Calu3 (cell line): Measurements from ENCODE around the gene TBL1X. TPM values are rescaled to one million over a fixed set of nuclear protein-coding genes. Genes with fewer than 3 reads are reported as not detected.

Experiments
- BruUV-seq: library from RNA; stranded (reverse); fragments of 400-500 nt; replicated peaks from 2 replicates; lab custom pipeline; 2021; lab: Mats Ljungman, UMichigan
- CTCF ChIA-PET: fragments of 300-600 bp; sonication (Branson Sonifier 250); formaldehyde crosslinking; loops from one replicate; lab custom pipeline; 2022; ENCODE audit warnings: antibody characterized with exemption; lab: Charles Lee
- DNase-seq: peaks from one replicate; pipeline ENCODE4 v3.0.0; 2022
- H3K27ac Mint-ChIP-seq: one replicate; pipeline ENCODE4 v1.8.0; 2022; ENCODE audit warnings: mixed read lengths; ENCODE audit not compliant: unreplicated experiment
- H3K27me3 Mint-ChIP-seq: one replicate; pipeline ENCODE4 v1.8.0; 2022; ENCODE audit warnings: mixed read lengths; ENCODE audit not compliant: unreplicated experiment
- H3K36me3 Mint-ChIP-seq: one replicate; pipeline ENCODE4 v1.8.0; 2022; ENCODE audit warnings: mild to moderate bottlenecking, moderate library complexity, mixed read lengths; ENCODE audit not compliant: insufficient read depth, unreplicated experiment
- H3K4me1 Mint-ChIP-seq: one replicate; pipeline ENCODE4 v1.8.0; 2022; ENCODE audit warnings: mild to moderate bottlenecking, low read depth, mixed read lengths; ENCODE audit not compliant: unreplicated experiment
- H3K4me3 Mint-ChIP-seq: one replicate; pipeline ENCODE4 v1.8.0; 2022; ENCODE audit warnings: mild to moderate bottlenecking, low read depth, moderate library complexity, mixed read lengths; ENCODE audit not compliant: unreplicated experiment
- H3K9me3 Mint-ChIP-seq: one replicate; pipeline ENCODE4 v1.8.0; 2022; ENCODE audit warnings: low read depth, mixed read lengths; ENCODE audit not compliant: unreplicated experiment
- intact Hi-C: fragments of 100-400 bp; cut with micrococcal nuclease; formaldehyde crosslinking; loops from one replicate; pipeline ENCODE4 v1.10.0; 2022; ENCODE audit not compliant: unreplicated experiment
- total RNA-seq: library from RNA; stranded (reverse); gene quantifications from 2 replicates; pipeline ENCODE4 v1.2.3, GENCODE V29; 2022
- TF ChIP-seq, protein P1 (sequence below): fragments of 200-600 bp; IDR thresholded peaks from one replicate; pipeline ENCODE4 v1.8.0; 2022; ENCODE audit warnings: antibody characterized with exemption; ENCODE audit not compliant: unreplicated experiment

TBL1X gene
- total RNA-seq, 1 experiment from 2014 or later = 25.0 TPM

DNA sequence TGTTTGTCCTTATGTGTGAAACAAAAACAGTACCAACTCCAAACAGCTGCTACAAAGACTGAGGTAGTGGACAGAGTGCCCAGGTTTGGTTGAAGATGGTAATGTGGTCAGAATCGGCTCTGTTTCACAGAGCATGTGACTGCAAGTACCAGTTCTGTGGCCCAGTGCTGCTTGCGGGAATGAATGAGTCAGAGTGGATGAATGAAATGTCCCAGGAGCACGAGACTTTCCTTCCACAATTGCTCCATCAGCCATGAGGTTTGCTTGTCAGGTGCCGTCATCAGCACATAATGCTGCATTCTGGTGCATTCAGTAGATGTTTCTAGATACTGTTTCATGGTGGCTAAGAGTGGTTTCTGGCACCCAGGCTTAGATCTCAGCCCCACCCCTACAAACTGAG lies 216.6 kb downstream of the TBL1X start:
- Mint-ChIP-seq H3K9me3 (no peaks in the 10 kb centered on the region), H3K36me3 (no peaks in the 10 kb centered on the region), H3K27me3 (no peaks in the 10 kb centered on the region), H3K27ac (no peak overlapping the region), H3K4me1 (peaks cover 7% of the 10 kb centered on the region), H3K4me3 (no peak overlapping the region)
- DNase-seq = no peak
- intact Hi-C loops = no loop called here
- no TSS peak for BruUV-seq
- CTCF ChIA-PET = no interaction called here
- TF ChIP-seq, protein P1, sequence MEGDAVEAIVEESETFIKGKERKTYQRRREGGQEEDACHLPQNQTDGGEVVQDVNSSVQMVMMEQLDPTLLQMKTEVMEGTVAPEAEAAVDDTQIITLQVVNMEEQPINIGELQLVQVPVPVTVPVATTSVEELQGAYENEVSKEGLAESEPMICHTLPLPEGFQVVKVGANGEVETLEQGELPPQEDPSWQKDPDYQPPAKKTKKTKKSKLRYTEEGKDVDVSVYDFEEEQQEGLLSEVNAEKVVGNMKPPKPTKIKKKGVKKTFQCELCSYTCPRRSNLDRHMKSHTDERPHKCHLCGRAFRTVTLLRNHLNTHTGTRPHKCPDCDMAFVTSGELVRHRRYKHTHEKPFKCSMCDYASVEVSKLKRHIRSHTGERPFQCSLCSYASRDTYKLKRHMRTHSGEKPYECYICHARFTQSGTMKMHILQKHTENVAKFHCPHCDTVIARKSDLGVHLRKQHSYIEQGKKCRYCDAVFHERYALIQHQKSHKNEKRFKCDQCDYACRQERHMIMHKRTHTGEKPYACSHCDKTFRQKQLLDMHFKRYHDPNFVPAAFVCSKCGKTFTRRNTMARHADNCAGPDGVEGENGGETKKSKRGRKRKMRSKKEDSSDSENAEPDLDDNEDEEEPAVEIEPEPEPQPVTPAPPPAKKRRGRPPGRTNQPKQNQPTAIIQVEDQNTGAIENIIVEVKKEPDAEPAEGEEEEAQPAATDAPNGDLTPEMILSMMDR = no peak

DNA sequence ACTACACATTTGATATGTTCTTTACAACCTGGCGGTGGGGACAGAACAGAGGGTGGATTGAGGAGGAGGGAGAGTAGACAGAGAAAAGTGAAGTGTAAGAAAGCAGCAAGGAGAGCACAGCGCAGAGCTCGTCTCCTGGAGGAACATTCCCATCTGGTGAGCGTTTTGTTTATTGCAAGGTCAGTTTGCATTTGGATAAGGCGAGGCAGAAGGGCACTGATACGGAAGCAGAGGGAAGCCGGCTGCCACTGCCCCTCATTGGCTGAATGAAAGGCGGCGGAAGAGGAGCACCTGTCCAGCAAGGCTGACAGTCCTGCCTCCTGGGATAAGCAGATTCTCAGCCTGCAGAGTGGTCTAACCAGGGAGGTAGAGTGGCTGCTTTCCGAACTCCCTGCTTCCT lies 217.6 kb downstream of the TBL1X start:
- CTCF ChIA-PET = no interaction called here
- Mint-ChIP-seq H3K4me3 (no peak overlapping the region), H3K36me3 (no peaks in the 10 kb centered on the region), H3K27me3 (no peaks in the 10 kb centered on the region), H3K9me3 (no peaks in the 10 kb centered on the region), H3K27ac (no peak overlapping the region), H3K4me1 (peaks cover 3% of the 10 kb centered on the region)
- no TSS peak for BruUV-seq
- intact Hi-C loops = no loop called here
- TF ChIP-seq, protein P1 = no peak
- no peak for DNase-seq

DNA sequence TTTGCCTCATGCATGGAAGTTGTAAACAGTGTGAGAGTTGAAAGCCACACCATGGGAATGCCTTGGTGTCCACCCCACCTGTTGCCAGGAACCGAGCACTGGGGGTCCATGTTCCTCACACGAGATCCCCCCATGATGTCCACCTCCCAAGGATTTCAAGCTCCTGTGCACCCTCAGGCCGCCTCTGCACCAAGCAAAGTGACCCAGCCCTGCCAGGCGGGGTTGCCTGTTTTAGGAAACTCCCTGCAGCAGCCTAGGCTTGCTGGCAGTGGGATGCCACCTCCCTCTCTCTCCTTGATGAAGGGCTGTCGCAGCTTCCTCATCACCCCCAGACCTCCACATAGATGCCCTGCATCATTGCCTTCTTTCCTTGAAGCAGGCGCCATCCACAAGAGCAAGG lies 218.0 kb downstream of the TBL1X start:
- H3K9me3 Mint-ChIP-seq = no peaks in the 10 kb centered on the region
- BruUV-seq = no TSS peak
- no peak overlapping the region for H3K27ac Mint-ChIP-seq
- DNase-seq = no peak
- H3K27me3 Mint-ChIP-seq = no peaks in the 10 kb centered on the region
- H3K36me3 Mint-ChIP-seq = no peaks in the 10 kb centered on the region
- CTCF ChIA-PET = no interaction called here
- TF ChIP-seq, protein P1 = no peak
- H3K4me3 Mint-ChIP-seq = no peak overlapping the region
- intact Hi-C loops = no loop called here
- no peaks in the 10 kb centered on the region for H3K4me1 Mint-ChIP-seq

DNA sequence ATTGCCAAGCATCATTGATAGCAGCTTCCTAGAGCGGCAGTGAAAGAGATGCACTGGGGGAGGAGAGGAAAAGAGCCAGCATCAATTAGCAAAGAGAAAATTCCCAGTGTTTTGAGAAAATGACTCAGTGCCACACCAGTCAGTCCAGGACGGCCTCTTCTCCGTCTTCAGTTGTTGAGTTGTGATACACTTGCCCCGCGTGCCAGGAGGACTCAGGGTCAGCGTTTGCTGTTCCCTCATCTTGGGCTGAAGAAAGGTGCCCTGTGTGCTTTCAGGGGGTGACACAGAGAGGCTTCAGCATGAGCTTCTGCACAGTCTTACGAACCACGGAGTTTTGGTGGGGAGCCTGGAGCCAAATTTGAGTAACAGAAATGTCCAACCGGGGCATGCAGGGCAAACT lies 218.5 kb downstream of the TBL1X start:
- no TSS peak for BruUV-seq
- Mint-ChIP-seq H3K36me3 (no peaks in the 10 kb centered on the region), H3K4me3 (no peak overlapping the region), H3K4me1 (no peaks in the 10 kb centered on the region), H3K27me3 (no peaks in the 10 kb centered on the region), H3K27ac (no peak overlapping the region), H3K9me3 (no peaks in the 10 kb centered on the region)
- TF ChIP-seq, protein P1 = no peak
- CTCF ChIA-PET = no interaction called here
- no peak for DNase-seq
- intact Hi-C loops = no loop called here
